Ecto neural progenitor cell (in vitro differentiated cells): ENCODE results near the gene GHRHR.
A peak's percentile ranks its signal among the peaks of the same experiment; 100 is the strongest.

Source experiments
- DNase-seq: peaks from one replicate; pipeline ENCODE4 v3.0.0-alpha.2; 2018; ENCODE audit warnings: low spot score

The GHRHR gene

GRCh38 chr7:30968747-30969603 lies 5.2 kb downstream of the GHRHR start:
- peak; percentile 34 for DNase-seq

DNA sequence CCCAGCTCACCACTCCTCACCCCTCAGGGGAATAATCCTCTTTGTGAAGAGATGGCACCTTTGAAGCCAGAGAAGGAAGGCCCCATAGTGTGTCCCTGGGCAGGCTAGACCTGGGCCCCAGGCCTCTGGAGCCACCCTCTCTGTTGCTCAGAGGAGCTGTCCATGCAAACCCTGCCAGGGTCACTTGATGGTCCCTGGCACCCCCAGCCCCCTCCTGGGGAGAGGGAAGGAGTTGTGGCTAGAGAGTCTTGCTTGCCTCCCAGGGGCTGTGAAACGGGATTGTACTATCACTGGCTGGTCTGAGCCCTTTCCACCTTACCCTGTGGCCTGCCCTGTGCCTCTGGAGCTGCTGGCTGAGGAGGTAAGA lies 5.8 kb downstream of the GHRHR start:
- DNase-seq = peak; percentile 39

DNA sequence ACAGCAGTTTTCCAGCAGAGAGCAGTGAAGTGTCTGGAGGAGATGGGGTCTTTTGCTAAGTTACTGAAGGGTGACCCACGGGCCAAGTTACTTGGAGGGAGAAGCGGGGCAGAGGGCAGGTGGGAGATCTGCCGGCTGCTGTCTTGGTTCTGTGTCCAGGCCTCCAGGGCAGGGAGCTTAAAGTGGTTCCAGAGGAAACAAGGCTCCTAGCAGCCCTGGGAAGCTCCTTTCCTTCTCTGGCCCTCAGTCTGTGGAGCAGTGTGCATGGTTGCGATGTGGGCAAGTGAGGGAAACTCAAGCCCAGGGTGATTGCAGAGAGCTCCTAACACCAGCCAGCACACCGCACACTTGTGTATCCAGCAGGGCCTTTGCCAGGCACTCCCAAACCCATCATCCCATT lies 6.3 kb downstream of the GHRHR start:
- DNase-seq = no peak

GRCh38 chr7:30970594-30971094 lies 6.9 kb downstream of the GHRHR start:
- peak; percentile 58 for DNase-seq

DNA sequence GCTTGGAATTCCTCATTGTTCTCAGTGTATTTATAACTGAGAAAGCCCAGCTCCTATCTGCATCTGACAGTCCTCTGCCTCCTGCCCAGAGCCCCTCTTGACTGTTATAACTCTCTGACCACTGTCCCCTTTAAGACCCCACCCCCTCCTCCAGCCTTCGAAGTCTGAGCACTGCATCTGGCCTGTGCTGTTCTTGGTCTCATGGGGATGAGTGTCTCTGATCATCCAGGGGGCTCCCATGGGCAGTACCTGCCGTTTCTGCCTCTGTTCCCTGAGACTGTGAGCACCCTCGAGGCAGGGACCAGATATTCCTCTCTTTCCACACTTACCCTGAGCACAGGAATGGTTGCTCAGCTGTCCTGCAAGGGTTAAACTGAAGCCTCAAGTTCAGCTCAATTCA lies 7.7 kb downstream of the GHRHR start:
- DNase-seq = peak; percentile 33

DNA sequence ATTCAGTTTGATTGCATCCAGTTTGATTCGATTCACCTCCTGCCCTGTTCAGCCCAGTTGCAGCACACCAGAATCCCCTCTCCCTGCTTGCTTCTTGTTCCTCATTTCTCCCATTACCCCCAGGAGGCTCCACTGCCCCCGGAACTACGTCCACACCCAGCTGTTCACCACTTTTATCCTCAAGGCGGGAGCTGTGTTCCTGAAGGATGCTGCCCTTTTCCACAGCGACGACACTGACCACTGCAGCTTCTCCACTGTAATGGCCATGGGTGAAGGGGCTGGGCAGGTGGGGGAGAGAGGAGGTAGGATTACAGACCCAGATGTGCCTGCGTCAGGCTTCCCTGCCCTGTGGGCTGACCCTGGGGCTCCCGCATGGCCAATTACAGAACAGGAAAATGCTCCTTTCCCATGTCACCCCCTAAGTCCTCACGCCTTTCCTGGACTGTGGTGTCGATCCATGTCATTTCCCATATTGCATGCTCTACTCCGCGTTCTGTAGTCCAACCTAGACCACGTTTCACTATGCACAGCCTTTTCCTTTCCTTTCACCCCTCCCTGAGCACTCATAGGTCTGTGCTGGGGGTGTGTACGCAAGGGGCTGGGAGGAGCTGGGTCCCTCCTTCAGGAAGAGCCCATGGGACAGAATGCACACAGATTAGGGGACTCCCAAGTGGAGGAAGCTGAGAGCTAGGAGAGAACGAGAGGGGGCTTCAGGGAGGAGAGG lies 8.2 kb downstream of the GHRHR start:
- peak; percentile 39 for DNase-seq

DNA sequence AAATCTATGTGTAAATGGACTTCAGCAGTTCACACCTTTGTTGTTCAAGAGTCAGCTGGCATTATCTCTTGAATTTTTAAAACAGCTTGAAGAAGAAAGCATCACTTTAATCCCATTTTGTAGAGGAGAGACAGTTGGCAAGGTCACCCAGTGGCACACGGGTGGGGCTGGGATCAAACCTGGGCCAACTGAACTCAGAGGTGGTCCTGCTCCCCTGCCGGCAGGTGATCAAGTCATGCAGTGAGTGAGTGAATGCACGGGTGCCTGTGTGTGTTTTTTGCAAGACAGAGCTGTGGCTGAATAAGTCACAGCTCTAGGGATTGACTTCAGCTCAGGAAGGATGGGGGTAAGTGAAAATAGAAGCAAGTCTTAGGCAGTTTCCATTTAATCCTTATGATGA lies 9.5 kb downstream of the GHRHR start:
- DNase-seq = no peak

- DNase-seq = no peak
Observed at GRCh38 chr7:30973791-30974604, 10.2 kb downstream of the GHRHR start.

DNA sequence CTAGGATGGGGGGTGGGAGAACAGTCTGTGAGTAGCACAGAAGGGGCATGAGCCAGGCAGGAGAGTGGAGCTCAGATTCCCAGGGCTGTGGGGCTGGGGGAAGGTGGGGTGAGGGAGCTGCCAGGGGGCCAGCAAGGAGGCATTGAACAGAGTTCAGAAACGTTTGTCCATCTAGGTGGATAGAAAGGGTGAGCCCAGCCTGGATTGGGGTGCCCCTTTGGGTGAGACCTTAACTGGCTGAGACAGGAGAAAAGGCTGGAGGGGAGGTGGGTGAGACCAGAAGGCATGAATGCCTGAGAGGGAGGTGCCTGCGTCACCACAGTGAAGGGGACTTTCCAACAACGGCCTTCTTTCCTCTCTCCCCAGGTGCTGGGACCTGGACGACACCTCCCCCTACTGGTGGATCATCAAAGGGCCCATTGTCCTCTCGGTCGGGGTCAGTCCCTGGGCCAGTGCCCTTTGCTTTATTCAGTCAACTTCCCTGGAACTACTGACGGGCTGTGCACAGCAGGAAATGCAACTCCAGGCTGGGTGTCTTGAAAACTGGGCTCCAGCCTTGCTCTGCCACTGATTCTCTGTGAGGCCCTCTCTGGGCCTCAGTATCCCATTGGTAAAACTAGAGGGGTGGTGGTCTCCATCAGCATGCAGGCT lies 11.0 kb downstream of the GHRHR start:
- peak; percentile 83 for DNase-seq

DNA sequence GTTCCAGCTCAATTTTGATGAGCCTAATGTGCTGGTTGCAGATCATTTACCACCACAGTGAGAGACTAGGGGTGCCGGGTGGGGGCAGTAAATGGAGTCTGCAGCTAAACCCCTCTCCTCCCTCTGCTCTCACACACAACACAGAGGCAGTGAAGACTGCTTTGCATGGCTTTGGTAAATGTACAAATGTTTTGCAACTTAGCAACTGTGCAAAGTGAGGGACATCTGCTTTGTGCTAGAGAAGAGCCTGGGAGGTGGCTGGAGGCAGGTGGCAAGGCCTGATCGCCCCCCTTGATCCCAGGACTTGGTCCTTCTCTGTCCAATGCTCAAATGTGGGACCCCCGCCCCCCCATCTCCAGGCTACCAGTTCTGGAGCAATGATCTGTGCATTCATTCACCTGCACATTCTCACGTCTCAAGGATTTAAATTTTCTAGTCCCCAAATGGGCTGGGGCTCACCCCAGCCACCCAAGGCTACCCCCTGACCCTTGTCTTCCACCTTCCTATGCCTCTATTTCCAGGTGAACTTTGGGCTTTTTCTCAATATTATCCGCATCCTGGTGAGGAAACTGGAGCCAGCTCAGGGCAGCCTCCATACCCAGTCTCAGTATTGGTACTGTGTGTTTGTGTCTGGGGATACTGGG lies 11.6 kb downstream of the GHRHR start:
- DNase-seq = peak; percentile 36

DNA sequence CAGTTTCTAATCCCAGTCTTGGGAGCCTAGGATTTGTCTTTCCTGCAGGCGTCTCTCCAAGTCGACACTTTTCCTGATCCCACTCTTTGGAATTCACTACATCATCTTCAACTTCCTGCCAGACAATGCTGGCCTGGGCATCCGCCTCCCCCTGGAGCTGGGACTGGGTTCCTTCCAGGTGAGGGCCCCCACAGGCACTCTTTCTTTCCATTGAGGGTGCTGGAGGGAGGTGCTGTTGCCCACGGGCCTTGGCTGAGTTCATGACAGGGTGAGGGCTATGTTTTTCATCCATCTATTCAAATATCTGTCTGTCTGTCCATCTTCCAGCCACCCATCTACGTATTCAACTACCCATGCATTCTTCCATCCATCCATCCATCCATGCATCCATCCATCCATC lies 12.6 kb downstream of the GHRHR start:
- DNase-seq = peak; percentile 17

GRCh38 chr7:30977222-30977621 lies 13.5 kb downstream of the GHRHR start:
- peak; percentile 29 for DNase-seq

- DNase-seq = peak; percentile 67
Observed at GRCh38 chr7:30977896-30978564, 14.3 kb downstream of the GHRHR start.

- peak; percentile 37 for DNase-seq
Observed at GRCh38 chr7:30979027-30979426, 15.3 kb downstream of the GHRHR start.

DNA sequence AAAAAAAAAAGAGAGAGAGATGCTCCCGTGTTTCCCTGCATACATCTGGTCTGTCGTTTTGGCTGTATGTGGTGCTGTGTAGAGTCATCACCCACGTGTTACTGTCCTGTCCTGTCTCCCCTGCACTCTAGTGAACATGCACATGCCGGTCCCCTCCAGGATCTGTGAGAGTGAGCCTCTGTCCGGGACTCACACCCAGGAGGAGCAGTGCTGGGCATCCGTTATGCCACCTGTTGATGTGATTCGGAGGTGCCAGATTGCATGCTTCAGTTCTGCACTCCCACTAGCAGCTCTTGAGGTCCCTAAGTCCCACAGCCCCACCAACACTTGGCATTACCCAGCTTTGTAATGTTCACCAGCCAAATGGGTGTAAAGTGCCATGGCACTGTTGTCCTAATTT lies 16.4 kb downstream of the GHRHR start:
- peak; percentile 23 for DNase-seq

DNA sequence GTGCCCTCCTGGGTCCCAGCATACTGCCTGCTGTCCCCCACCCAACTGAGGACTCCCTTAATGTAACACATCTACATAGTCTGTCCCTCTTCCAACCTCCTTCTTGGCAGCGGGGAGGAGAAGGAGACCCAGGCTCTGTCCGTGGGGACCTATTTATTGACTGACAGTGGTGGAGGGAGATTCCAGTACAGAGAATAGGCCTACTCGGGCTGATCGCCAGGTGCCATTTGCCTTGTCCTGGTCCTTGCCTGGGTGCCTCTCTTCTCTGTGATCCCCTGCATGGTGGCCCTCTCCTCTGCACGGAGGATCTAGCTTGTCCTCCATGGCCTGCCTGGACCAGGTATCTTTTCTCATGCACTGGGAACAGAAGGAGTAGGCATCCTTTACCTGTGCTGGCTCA lies 17.0 kb downstream of the GHRHR start:
- no peak for DNase-seq

GRCh38 chr7:30983042-30983913 lies 19.5 kb downstream of the GHRHR start:
- DNase-seq = peak; percentile 95

DNA sequence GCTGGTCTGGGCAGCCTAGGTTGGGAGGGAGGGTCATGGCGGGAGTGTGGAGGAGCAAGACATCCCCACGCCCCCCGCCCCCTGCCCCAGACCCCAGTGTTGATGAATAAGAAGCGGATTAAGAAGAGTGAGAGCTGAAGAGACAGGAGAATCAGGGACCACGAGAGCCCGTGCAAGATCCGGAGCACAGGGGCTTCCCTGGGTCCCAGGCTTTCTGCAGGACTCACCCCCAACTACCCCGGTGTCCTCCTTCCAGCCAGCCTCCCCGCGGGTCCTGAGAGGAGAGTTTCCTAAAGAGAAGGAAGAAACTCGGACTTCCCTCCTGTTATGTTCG lies 20.1 kb downstream of the GHRHR start:
- no peak for DNase-seq

- DNase-seq = no peak
Observed at GRCh38 chr7:30984359-30985107, 20.8 kb downstream of the GHRHR start.
